HG03457 (cell line): ENCODE measurements around the gene SGCE.
"Not testable (repeated sequence)": the region's sequence is repeated elsewhere in the genome, so short reads cannot be mapped to it uniquely, and the experiment has no call there.

Source experiments
- ATAC-seq: cut with Tn5 transposase; IDR thresholded peaks from one replicate; pipeline ENCODE4 v1.9.1; 2021; ENCODE audit warnings: moderate number of reproducible peaks; ENCODE audit not compliant: unreplicated experiment

The SGCE gene, protein sequence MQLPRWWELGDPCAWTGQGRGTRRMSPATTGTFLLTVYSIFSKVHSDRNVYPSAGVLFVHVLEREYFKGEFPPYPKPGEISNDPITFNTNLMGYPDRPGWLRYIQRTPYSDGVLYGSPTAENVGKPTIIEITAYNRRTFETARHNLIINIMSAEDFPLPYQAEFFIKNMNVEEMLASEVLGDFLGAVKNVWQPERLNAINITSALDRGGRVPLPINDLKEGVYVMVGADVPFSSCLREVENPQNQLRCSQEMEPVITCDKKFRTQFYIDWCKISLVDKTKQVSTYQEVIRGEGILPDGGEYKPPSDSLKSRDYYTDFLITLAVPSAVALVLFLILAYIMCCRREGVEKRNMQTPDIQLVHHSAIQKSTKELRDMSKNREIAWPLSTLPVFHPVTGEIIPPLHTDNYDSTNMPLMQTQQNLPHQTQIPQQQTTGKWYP

DNA sequence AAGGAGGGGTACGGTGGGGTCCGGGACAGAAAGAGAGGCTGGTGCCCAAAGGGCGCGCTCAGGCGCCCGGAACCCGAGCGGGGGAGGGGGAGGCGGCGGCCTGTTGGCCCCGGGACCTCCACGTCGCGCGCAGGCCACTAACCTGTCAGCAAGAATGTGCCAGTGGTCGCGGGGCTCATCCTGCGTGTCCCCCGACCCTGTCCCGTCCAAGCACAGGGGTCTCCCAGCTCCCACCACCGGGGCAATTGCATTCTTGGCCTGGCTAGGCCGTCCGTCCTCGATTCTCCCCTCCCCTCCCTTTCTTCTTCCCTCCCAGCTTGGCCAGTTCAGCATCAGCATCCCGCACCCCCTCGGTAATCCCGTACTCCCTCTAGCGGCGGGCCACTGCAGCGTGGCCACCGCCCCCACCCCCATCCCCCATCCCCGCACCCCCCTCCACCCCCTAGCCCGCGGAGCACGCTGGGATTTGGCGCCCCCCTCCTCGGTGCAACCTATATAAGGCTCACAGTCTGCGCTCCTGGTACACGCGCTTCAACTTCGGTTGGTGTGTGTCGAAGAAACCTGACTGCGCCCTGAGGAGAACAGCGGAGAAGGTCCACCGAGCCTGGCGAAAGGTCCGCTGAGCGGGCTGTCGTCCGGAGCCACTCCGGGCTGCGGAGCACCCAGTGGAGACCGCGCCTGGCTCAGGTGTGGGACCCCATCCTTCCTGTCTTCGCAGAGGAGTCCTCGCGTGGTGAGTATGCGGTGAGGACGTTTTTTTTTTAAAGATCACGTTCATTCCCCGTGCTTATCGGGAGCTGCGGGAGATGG is at the start of gene SGCE:
Gene SGCE, minus strand, starts transcription at position 286 of the 810 bp plus-strand sequence. Its CDS starts 35 bp downstream, at position 251.
- ATAC-seq, result no peak

DNA sequence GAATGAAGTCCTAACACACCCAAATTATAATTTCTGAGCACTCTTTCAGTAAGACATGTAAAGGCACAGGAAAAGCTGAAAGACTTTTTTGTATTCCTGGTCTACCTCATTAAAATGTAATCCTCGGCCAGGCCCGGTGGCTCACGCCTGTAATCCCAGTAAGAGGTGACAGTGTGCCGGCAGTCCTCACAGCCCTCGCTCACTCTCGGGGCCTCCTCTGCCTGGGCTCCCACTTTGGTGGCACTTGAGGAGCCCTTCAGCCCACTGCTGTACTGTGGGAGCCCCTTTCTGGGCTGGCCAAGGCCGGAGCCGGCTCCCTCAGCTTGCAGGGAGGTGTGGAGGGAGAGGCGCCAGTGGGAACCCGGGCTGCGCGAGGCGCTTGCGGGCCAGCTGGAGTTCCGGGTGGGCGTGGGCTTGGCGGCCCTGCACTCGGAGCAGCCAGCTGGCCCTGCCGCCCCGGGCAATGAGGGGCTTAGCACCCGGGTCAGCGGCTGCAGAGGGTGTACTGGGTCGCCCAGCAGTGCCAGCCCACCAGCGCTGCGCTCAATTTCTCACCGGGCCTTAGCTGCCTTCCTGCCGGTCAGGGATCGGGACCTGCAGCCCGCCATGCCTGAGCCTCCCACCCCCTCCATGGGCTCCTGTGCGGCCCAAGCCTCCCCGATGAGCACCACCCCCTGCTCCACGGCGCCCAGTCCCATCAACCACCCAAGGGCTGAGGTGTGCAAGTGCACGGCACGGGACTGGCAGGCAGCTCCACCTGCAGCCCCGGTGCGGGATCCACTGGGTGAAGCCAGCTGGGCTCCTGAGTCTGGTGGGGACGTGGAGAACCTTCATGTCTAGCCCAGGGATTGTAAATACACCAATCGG is 49.5 kb upstream of the SGCE start:
- ATAC-seq, result not testable (repeated sequence)

DNA sequence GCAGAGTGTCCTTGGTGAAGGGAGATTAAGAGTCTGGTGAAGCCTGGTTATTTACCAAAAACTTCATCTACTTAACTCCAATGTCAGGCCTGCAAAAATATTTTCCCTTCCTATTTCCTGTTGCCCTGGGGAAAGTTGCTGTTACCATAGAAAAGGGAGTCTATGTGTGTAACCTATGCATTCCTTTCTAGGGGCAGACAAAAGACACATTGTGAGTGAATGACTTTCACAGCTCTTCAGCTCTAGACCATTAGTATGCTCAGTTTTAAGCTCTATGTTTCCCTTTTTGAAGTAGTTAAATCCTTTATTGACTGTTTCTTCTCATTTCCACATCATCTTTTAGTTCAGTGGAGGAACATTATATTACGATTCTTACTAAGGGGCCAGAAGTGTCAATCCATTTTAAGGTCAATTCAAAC is 45.6 kb upstream of the SGCE start:
- no peak for ATAC-seq

DNA sequence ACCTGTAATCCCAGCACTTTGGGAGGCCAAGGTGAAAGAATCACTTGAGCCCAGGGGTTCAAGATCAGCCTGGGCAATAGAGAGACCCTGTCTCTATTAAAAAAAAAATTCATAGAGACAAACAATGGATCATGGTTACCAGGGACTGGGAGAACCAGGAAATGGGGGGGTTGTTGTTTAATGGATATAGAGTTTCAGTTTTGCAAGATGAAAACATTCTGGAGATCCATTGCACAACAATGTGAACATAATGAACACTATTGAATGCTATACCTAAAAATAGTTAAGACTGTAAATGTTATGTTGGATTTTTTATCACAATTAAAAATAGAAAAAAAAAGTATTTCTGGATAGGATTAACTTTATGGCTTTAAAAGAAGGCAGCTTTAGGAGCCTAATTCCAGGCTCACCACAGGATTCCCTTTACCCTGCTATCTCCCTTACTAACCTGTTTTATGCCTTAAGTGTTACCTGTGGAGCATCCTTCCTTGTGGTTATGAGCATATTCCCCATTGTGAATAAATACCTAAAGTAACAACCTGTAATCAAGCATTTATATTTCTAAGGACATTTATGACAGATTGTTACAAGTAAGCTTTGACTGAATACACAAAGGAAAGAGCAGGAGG is 45.1 kb upstream of the SGCE start:
- ATAC-seq, result no peak

DNA sequence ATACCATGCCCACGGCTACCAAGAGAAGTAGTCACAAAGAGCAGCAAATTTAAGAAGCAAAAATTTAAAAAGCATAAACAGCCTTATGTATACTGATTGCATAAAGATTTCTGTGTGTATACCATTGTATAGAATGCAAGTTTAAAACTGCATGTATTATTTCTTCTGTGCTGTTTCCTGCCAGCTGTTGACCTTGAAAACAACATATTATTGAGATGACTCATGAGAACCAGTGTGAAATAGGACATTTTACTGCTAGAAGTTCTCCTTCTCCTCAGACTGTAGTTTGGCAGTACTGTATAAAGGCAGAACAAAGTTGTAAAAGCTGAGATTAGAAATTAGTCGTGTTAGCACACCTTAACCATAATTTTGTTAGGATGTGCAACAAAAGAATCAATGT is 42.3 kb upstream of the SGCE start:
- no peak for ATAC-seq

DNA sequence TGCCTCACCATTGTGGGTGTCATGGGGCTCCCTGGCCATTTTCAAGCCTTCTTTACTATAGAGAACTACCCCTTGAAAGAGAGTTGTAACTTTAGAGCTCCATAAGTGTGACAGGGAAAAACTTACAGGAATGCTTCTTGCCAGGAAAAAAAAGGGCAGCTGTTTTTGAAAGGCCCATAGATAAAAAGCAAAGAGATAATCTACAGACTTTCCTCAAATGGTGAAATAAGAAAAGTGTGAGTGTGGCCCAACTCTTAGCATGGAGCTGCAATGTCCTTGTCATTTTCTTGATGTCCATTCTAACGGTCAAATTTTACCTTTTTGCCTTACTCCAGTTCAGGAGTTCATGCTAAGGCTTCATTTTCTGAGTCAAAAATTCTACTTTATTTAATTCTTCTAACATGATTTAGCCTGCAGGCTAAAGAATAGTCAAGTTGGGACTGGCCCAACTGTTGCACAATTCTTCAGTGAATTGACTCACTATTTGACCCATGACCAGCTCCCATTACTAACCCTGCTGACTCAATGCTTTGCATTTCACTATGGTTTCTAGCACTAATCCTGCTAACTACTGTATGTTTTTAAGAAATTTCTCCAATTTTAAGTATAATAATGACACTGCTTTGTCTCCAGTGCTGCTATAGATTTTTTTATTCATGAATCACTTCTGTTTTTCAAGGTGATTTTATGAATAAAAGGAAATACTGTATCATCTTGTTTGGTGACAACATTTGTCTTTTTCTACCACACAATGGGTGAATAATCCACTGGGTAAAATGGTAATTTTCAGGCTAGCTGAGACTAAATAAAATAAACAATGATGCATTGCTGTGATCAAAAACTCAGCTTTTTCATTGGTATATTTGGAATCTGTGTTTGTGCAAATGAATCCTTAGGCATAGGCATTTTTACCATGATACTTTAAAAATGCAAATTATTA is 41.4 kb upstream of the SGCE start:
- ATAC-seq, result no peak

DNA sequence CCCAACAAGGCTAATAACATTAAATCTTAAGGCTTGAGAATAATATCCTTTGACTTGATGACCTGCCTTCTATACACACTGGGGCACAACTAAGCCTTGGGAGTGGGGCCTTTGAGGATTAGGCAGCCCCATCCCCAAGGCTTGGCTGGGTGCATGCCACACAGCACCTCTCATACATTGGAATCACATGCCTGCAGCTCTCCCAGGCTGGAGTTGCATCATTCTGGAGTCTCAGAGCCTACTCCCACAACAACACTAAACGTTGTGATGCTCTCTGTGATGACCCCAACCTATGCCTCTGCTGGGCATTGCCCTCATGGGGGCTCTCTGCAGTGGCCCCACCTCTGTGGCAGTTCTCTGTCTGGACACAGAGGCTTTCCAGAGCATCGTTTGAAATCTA is 31.9 kb upstream of the SGCE start:
- no peak for ATAC-seq

DNA sequence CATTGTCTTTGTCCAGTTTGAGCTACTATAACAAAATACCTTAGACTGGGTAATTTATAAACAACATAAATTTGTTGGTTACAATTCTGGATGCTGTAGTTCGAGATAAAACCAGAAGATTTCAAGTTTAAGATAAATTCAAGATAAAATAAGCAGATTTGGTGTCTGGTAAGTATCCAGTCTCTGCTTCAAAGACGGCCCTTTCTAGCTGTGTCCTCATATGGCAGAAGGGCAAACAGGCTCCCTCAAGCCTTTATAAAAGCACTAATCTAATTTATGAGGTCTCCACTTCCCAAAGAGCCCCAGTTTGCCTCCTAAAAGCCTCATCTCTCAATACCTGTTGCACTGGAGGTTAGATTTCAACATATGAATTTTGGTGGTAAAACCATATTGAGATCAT is 31.1 kb upstream of the SGCE start:
- ATAC-seq, result no peak

DNA sequence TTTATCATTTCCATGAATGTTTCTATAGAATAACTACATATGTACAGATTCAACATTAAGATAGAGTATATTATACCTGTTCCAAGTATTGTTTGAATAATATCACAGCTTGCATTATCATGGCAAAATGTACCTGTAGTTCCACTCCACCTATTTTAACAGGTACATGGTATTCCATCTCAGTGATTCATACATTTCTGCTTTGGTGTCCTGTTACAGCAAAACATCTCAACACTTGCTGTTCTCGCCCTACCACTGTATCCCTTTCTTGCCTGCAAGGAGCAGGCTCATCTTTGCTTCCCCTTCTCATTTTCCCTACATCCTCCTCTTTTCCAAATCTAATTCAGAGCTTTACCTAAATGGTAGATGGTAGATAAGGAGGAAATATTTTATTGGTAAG is 27.1 kb upstream of the SGCE start:
- no peak for ATAC-seq

DNA sequence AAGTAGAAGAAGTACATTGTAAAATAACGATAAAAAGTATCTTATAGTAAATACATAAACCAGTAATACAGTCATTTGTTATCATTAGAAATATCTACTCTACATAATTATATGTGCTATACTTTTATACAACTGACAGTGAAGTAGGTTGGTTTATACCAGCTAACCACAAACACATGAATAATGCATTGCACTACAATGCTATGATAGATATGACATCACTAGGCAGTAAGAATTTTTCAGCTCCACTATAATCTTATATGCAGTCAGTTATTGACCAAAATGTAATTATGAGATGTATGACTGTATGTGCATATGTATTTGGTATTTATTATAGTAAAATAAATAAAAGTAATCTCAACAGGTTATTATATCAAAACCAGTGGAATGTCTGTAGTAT is 23.4 kb upstream of the SGCE start:
- no peak for ATAC-seq

DNA sequence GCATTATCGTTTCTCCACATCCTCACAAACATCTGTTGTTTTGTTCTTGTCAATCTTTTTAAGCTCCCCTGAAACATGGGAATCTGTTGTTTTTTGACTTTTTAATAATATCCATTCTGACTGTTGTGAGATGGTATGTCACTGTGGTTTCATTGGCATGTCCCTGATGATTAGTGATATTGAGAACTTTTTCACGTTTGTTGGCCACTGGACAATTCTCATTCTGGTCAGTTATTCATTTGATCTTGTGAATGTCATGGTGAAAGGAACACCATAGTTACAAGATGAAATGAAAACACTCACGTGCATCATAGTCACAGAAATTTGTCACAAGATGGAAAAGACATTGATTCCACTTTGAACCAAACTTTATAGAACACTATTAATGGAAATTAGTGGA is 20.5 kb upstream of the SGCE start:
- ATAC-seq, result no peak

DNA sequence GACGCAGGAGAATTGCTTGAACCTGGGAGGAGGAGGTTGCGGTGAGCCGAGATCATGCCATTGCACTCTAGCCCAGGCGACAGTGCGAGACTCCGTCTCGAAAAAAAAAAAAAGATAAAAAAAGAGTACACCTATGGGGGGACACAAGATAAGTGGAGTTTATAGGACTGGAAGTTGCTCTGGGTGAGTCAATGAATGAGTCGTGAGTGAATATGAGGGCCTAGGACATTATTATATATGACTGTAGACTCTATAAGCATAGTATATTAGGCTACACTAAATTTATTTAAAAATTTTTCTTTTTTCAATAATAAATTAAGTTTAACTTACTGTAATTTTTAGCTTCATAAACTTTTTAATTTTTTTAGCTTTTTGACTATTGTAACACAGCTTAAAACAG is 19.4 kb upstream of the SGCE start:
- ATAC-seq, result no peak

DNA sequence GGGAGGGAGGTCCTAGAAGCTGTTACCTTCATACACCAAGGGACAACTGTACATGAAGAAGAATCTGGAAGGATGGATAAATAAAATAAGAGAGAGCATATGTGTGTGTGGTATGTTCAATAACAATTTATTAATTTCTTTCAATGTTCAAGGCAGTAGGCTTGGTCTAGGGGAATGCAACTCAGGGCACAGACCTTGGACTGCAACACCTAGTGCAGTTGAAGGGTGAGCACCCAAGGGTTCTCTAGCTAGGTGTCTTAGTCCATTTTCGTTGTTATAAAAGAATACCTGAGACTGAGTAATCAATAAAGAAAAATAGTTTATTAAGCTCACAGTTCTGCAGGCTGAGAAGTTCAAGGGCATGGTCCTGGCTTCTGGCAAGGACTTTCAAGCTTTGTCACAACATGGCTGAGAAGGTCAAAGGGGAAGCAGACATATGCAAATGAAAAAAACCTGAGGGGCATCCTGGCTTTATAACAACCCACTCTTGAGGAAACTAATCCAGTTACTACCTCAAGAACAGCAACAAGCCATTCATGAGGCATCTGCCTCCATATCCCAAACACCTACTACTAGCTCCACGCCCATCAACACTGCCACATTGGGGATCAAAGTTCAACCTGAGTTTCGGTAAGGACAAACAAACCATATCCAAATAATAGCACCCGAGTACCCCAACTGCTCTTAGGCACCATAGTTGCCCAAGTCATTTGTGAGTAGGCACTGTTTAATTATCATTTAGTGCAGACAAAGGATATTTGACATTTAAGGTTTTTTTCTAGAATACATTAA is 15.7 kb upstream of the SGCE start:
- ATAC-seq, result no peak

DNA sequence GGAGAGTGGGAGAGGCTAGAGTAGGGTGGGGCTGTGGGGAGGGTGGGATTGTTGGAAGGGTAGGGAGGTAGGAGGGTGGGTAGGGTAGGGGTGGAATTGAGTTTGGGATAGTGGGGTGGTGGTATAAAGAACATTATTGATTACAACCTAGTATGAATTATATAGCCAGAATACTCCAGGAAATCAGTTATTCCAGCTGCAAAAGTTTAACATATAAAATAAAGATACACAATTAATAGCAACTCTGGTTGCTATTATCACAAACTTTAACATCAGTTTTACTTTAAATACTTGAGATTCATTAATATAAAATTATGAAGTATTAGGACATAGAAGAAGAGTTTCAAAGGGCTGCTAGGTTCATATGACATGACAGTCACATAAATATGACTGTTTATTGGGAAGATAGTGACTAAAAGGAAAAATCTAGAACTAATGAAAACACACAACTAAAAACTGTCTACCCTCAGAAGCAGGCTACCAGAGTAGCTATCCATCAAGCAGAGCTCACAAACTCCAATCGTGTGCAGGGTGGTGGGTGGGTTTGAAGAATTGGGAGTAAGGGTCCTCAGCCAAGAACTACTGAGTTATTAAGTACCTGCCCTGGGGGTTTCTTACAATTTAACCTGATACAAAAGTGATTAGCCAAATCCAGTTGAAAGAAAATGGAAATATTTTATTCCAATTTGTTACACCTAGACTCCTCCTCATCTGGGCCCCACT is 14.0 kb upstream of the SGCE start:
- no peak for ATAC-seq

DNA sequence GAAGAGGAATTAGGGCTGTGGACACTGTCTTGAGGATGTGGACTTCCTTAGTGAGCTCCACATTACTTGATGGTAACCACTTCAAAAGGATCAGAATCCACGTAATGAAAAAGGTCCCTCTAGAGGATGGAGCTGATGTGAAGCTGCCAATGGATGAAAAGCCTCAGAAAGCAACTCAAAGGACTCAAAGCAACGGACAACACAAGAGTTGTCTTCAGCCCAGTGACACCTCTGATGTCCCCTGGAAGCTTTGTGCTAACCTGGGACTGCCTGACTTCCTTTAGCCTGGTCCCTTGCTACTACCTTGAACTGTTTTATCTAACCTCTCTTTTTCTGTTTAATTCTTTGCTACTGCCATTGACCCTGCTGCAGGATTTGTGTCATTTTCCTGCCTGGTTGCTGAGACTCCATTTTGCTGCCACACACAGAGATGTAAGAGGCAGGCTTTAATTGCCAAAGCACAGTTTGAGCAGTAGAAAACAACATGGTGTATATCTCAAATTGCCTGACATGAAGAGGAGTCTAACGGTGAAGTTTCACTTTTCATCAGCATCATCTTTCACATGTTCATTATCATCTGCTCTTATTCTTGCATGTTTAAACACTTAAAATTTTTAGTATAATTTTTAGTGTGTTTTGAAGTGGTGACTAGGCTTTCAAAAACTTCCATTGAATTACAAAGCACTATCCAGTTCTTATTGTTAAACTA is 11.1 kb upstream of the SGCE start:
- no peak for ATAC-seq

DNA sequence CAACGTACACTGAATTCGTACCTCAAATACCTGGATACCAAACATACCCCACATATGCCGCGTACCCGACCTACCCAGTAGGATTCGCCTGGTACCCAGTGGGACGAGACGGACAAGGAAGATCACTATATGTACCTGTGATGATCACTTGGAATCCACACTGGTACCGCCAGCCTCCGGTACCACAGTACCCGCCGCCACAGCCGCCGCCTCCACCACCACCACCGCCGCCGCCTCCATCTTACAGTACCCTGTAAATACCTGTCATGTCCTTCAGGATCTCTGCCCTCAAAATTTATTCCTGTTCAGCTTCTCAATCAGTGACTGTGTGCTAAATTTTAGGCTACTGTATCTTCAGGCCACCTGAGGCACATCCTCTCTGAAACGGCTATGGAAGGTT is 9.5 kb upstream of the SGCE start:
- ATAC-seq, result no peak

DNA sequence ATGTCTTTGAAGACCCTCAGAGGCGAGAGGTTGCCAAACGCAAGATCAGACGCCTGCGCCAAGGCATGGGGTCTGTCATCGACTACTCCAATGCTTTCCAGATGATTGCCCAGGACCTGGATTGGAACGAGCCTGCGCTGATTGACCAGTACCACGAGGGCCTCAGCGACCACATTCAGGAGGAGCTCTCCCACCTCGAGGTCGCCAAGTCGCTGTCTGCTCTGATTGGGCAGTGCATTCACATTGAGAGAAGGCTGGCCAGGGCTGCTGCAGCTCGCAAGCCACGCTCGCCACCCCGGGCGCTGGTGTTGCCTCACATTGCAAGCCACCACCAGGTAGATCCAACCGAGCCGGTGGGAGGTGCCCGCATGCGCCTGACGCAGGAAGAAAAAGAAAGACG is 8.1 kb upstream of the SGCE start:
- ATAC-seq, result no peak

DNA sequence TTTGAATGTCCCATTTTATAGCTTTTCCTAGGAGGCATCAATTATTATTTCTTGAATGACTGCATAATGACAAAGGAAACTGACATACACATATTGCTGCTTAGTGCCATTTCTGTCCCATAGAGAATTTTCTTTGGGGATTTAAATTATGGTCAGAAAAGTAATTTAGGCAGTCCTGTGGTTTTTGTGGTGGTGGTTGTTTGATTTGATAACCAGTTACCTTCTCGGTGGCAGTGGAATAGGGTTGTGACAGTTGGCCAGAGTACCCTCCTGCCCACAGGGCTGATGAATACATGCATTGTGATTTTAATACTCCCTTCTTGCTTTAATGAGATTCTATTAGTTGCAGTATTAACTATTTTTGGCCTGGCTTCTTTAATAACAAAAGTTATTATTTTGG is 6.6 kb upstream of the SGCE start:
- no peak for ATAC-seq
